ENCODE measurements around the gene BHLHE40.

GRCh38 chr3:5022187-5022965, 43.1 kb downstream of the BHLHE40 start:
- TF ChIP-seq TCF7L2 (IDR thresholded peaks at IDR 0.05; ENCODE audit: borderline replicate concordance, low read depth, low read length) (no peak), ZNF18 (tag by site-specific recombination; IDR thresholded peaks at IDR 0.05) (no peak)

Data from HEK293 (cell line).